CD4-positive, alpha-beta T cell (primary cell): Measurements from ENCODE around the gene ALAD. TPM values are rescaled to one million over a fixed set of nuclear protein-coding genes. Genes with fewer than 3 reads are reported as not detected.
"Not testable (repeated sequence)": the region's sequence is repeated elsewhere in the genome, so short reads cannot be mapped to it uniquely, and the experiment has no call there.

Source experiments
- ATAC-seq: fragments of 200-7000 bp; cut with Tn5 transposase; one replicate; pipeline ENCODE4 v1.10.0; 2022; ENCODE audit warnings: mild to moderate bottlenecking; ENCODE audit not compliant: poor library complexity
- CTCF ChIA-PET: fragments of 350-600 bp; sonication (Branson Sonifier 250); formaldehyde crosslinking; loops from one replicate; lab custom pipeline; 2021; ENCODE audit warnings: antibody characterized with exemption, inconsistent platforms; lab: Charles Lee
- POLR2A ChIA-PET: fragments of 350-600 bp; sonication (Branson Sonifier 250); formaldehyde crosslinking; loops from one replicate; lab custom pipeline; 2021; ENCODE audit warnings: antibody characterized with exemption, inconsistent platforms; lab: Charles Lee
- DNase-seq, 14 experiments: peaks; one replicate each; pipeline ENCODE4 v3.0.0-alpha.2; 2013 to 2020; ENCODE audit warnings: mixed read lengths in 2 of 14
- H3K27ac ChIP-seq, 2 donors: one replicate each; pipeline versions ENCODE4 v1.5.1 to v1.7.0; 2013; ENCODE audit warnings: low read length in 2 of 2, low read depth in 1 of 2, mild to moderate bottlenecking in 1 of 2
- H3K27me3 ChIP-seq, 2 experiments: 1 replicate in 1 of 2; 2 replicates in 1 of 2; pipeline versions ENCODE4 v1.6.1 to v1.7.0; 2013; ENCODE audit warnings: low read length in 2 of 2, control low read depth in 1 of 2, mild to moderate bottlenecking in 1 of 2, moderate library complexity in 1 of 2; ENCODE audit not compliant: insufficient read depth in 2 of 2, control insufficient read depth in 1 of 2
- H3K36me3 ChIP-seq: one replicate; pipeline ENCODE4 v1.6.1; 2013; ENCODE audit warnings: low read length, control low read depth; ENCODE audit not compliant: insufficient read depth
- H3K4me1 ChIP-seq: one replicate; pipeline ENCODE4 v1.6.1; 2013; ENCODE audit warnings: low read length, control low read depth; ENCODE audit not compliant: insufficient read depth
- H3K4me3 ChIP-seq: one replicate; pipeline ENCODE4 v1.5.1; 2013; ENCODE audit warnings: mild to moderate bottlenecking, low read length, moderate library complexity
- H3K9me3 ChIP-seq, 2 experiments: 1 replicate in 1 of 2; 2 replicates in 1 of 2; pipeline versions ENCODE4 v1.6.1 to v1.7.0; 2013; ENCODE audit warnings: low read length in 2 of 2, mild to moderate bottlenecking in 2 of 2, control low read depth in 1 of 2, moderate library complexity in 1 of 2; ENCODE audit not compliant: control insufficient read depth in 1 of 2, insufficient read depth in 1 of 2
- H3K27ac Mint-ChIP-seq: one replicate; pipeline ENCODE4 v1.8.0; 2020; ENCODE audit warnings: mixed read lengths
- H3K27me3 Mint-ChIP-seq: one replicate; pipeline ENCODE4 v1.8.0; 2021; ENCODE audit warnings: mixed read lengths
- H3K36me3 Mint-ChIP-seq: one replicate; pipeline ENCODE4 v1.8.0; 2021; ENCODE audit warnings: low read depth, mixed read lengths
- H3K4me1 Mint-ChIP-seq: one replicate; pipeline ENCODE4 v1.8.0; 2021; ENCODE audit warnings: low read depth, mixed read lengths
- H3K4me3 Mint-ChIP-seq: one replicate; pipeline ENCODE4 v1.8.0; 2020; ENCODE audit warnings: mild to moderate bottlenecking, mixed read lengths
- H3K9me3 Mint-ChIP-seq: one replicate; pipeline ENCODE4 v1.8.0; 2020; ENCODE audit warnings: mixed read lengths
- intact Hi-C, 2 experiments: fragments of 100-400 bp; cut with DNase I in 1 of 2; cut with micrococcal nuclease in 1 of 2; formaldehyde crosslinking; loops; one replicate each; pipeline versions ENCODE4 v1.15.1 to v1.9.0; 2023 to 2025; cut with DNase I, micrococcal nuclease
- total RNA-seq, 174 experiments: library from RNA in 2 of 174; stranded (reverse) in 2 of 174; gene quantifications; one replicate each; pipeline ENCODE4 v1.2.3 and lab custom pipeline; 2021 to 2026
- TF ChIP-seq, protein P1 (sequence below): fragments of 200-600 bp; IDR thresholded peaks from one replicate; pipeline ENCODE4 v1.8.0; 2022; ENCODE audit warnings: antibody characterized with exemption, mild to moderate bottlenecking

The ALAD gene
- total RNA-seq, 2 experiments from 2014 or later, result 14.5 to 15.0 TPM

DNA sequence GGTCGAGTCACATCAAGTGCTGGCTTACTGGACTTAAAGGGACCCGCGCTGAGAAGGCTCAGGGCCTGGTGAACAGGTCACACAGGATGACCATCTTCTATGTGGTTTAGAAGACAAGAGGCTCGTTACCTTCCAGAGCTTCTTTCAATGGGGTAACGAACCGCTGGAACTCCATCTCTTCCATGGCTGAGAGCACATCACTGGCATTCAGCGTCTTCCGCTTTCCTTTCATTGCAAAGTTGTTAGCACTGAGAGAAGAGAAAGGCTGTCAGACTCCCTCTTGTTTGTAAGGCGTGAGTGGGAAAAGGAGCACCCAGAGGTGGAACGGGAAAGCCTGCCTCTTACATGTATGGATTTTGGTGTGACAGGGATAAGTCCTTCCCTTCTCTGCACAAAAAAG, 8.4 kb upstream of the ALAD start:
- ATAC-seq (no peak), DNase-seq (no peak)
- Mint-ChIP-seq H3K27ac (peak overlapping the region; percentile 94), H3K36me3 (peaks cover 43% of the 10 kb centered on the region), H3K9me3 (no peaks in the 10 kb centered on the region), H3K27me3 (no peaks in the 10 kb centered on the region), H3K4me3 (peak overlapping the region; percentile 99), H3K4me1 (peaks cover 37% of the 10 kb centered on the region)
- H3K9me3 ChIP-seq, result no peaks in the 10 kb centered on the region
- intact Hi-C loops, result loop anchor here (2.0 to 10.0 kb wide), 3 partner anchors 65 to 255 kb away; partner anchors contain the start of genes BSPRY (in 1 of the 2), CDC26 (in 1 of the 2), PRPF4 (in 1 of the 2) and SLC31A2 (in 1 of the 2)
- H3K4me3 ChIP-seq, result peak overlapping the region; percentile 83
- TF ChIP-seq, protein P1, sequence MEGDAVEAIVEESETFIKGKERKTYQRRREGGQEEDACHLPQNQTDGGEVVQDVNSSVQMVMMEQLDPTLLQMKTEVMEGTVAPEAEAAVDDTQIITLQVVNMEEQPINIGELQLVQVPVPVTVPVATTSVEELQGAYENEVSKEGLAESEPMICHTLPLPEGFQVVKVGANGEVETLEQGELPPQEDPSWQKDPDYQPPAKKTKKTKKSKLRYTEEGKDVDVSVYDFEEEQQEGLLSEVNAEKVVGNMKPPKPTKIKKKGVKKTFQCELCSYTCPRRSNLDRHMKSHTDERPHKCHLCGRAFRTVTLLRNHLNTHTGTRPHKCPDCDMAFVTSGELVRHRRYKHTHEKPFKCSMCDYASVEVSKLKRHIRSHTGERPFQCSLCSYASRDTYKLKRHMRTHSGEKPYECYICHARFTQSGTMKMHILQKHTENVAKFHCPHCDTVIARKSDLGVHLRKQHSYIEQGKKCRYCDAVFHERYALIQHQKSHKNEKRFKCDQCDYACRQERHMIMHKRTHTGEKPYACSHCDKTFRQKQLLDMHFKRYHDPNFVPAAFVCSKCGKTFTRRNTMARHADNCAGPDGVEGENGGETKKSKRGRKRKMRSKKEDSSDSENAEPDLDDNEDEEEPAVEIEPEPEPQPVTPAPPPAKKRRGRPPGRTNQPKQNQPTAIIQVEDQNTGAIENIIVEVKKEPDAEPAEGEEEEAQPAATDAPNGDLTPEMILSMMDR, result no peak
- CTCF ChIA-PET, result interaction anchor here (1.2 to 3.2 kb wide), 4 partner anchors 8 to 173 kb away, joined by 3 to 37 read pairs (median 5); partner anchors contain the start of genes ALAD, CDC26 and PRPF4
- H3K27ac ChIP-seq, result peak overlapping the region; percentile 74 to 94
- peaks cover 16% of the 10 kb centered on the region for H3K36me3 ChIP-seq
- H3K27me3 ChIP-seq, result no peaks in the 10 kb centered on the region
- POLR2A ChIA-PET, result interaction anchor here (0.8 to 3.8 kb wide), 16 partner anchors 9 to 1778 kb away, joined by 3 to 59 read pairs (median 10); partner anchors contain the start of genes ALAD, CDC26, DNAJC25 and FKBP15
- H3K4me1 ChIP-seq, result peaks cover 19% of the 10 kb centered on the region

DNA sequence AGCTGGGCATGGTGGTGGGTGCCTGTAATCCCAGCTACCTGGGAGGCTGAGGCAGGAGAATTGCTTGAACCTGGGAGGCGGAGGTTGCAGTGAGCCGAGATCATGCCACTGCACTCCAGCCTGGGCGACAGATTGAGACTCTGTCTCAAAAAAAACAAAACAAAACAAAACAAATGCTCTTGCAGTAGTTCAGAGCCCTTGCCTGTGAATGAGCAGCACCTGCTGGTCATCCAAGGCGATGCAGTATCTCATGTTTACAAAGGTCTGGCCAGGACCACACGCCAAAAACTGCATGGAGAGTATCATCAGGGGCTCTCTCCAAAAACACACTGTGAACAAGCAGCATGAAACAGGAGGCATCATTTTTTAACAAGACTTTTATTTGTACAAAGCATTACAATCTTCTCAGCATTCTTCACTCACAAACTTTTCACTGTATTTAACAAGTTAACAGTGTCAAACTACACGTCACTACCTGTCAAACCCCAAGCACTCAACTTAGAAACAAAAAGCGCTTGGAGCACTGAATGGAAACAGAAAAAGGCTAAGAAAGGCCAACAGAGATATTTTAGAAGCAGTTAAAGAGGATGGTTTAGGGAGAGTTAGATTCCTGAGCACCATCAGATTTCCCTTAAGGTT, 5.9 kb upstream of the ALAD start:
- Mint-ChIP-seq H3K4me1 (peaks cover 37% of the 10 kb centered on the region), H3K36me3 (peaks cover 43% of the 10 kb centered on the region), H3K27ac (peak overlapping the region; percentile 94), H3K4me3 (peak overlapping the region; percentile 99)
- DNase-seq (peak in 13 of 14 experiments; percentile 34 to 83 (median 52)), ATAC-seq (peak; percentile 22)
- TF ChIP-seq, protein P1, result peak; percentile 80
- H3K27ac ChIP-seq, H3K9me3 ChIP-seq, H3K4me3 ChIP-seq, H3K27me3 ChIP-seq, H3K27me3 Mint-ChIP-seq, POLR2A ChIA-PET, H3K9me3 Mint-ChIP-seq: not testable (repeated sequence)
- Histone ChIP-seq H3K36me3 (peaks cover 16% of the 10 kb centered on the region), H3K4me1 (peaks cover 19% of the 10 kb centered on the region)
- CTCF ChIA-PET, result interaction anchor here (0.7 to 0.9 kb wide), 2 partner anchors 132 to 133 kb away, joined by 3 read pairs; partner anchors contain the start of genes CDC26 and PRPF4
- intact Hi-C loops, result loop anchor here in 1 of 2 experiments (1.0 to 10.0 kb wide), 4 partner anchors 62 to 252 kb away; partner anchors contain the start of genes BSPRY, SLC31A2 and WDR31

DNA sequence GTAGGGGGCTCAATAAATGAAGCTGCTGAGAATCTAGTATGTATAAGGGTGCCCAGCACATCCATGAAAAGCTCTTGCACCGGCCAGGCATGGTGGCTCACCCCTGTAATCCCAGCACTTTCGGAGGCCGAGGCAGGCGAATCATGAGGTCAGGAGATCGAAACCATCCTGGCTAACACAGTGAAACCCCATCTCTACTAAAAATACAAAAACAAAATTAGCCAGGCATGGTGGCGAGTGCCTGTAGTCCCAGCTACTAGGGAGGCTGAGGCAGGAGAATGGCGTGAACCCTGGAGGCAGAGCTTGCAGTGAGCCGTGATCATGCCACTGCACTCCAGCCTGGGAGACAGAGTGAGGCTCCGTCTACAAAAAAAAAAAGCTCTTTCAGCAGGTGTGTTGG, 5.3 kb upstream of the ALAD start:
- H3K4me1 ChIP-seq, result peaks cover 18% of the 10 kb centered on the region
- H3K27ac Mint-ChIP-seq, result peak overlapping the region; percentile 94
- POLR2A ChIA-PET, ATAC-seq, H3K4me3 Mint-ChIP-seq, H3K27me3 Mint-ChIP-seq, H3K9me3 ChIP-seq, H3K27ac ChIP-seq, H3K9me3 Mint-ChIP-seq, DNase-seq, H3K4me3 ChIP-seq, H3K27me3 ChIP-seq: not testable (repeated sequence)
- H3K36me3 ChIP-seq, result peaks cover 16% of the 10 kb centered on the region
- intact Hi-C loops, result loop anchor here in 1 of 2 experiments (10.0 kb wide), 2 partner anchors 62 to 252 kb away; partner anchors contain the start of genes BSPRY, SLC31A2 and WDR31
- peaks cover 43% of the 10 kb centered on the region for H3K4me1 Mint-ChIP-seq
- peaks cover 43% of the 10 kb centered on the region for H3K36me3 Mint-ChIP-seq
- CTCF ChIA-PET, result interaction anchor here (0.9 kb wide), 1 partner anchor 131 kb away, joined by 3 read pairs; the partner anchor contains the start of genes CDC26 and PRPF4
